Mucosa of stomach (tissue), 1 donor: ENCODE data around the gene FAM89B.

Experiments used
- H3K27me3 ChIP-seq: one replicate; pipeline ENCODE4 v1.7.0; 2013; ENCODE audit warnings: mild to moderate bottlenecking, low read length; ENCODE audit not compliant: control insufficient read depth, insufficient read depth
- H3K36me3 ChIP-seq: one replicate; pipeline ENCODE4 v1.7.0; 2013; ENCODE audit warnings: low read length; ENCODE audit not compliant: control insufficient read depth, insufficient read depth
- H3K4me1 ChIP-seq: one replicate; pipeline ENCODE4 v1.7.0; 2013; ENCODE audit warnings: mild to moderate bottlenecking, low read length; ENCODE audit not compliant: control insufficient read depth, insufficient read depth
- H3K4me3 ChIP-seq: one replicate; pipeline ENCODE4 v1.7.0; 2013; ENCODE audit warnings: low read length
- H3K9ac ChIP-seq: one replicate; pipeline ENCODE4 v1.7.0; 2013; ENCODE audit warnings: mild to moderate bottlenecking, low read length, moderate library complexity
- H3K9me3 ChIP-seq: one replicate; pipeline ENCODE4 v1.7.0; 2013; ENCODE audit warnings: mild to moderate bottlenecking, low read length, moderate library complexity; ENCODE audit not compliant: control insufficient read depth
- donor health status: Pancreatic carcinoma.

FAM89B gene

DNA sequence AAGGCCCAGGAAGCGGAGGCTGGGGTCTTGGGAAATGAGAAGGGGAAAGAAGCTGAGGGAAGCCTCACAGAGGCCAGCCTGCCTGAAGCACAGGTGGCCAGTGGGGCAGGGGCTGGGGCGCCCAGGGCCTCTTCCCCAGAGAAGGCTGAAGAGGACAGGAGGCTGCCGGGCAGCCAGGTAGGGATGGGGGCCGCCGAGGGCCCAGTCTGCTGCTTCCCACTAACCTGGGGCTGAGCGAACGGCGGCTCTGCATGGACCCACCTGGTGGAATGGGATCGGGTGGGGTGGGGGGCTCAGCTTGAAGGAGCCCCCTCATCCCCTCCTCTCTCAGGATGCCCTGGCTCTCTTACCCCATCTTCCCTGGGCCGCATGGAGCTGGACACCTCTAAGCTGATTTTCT lies 11.3 kb downstream of the FAM89B start:
- Histone ChIP-seq H3K27me3 (no peaks in the 10 kb centered on the region), H3K9ac (no peak overlapping the region), H3K4me1 (peaks cover 30% of the 10 kb centered on the region), H3K9me3 (no peaks in the 10 kb centered on the region), H3K36me3 (peaks cover 18% of the 10 kb centered on the region), H3K4me3 (no peak overlapping the region)

DNA sequence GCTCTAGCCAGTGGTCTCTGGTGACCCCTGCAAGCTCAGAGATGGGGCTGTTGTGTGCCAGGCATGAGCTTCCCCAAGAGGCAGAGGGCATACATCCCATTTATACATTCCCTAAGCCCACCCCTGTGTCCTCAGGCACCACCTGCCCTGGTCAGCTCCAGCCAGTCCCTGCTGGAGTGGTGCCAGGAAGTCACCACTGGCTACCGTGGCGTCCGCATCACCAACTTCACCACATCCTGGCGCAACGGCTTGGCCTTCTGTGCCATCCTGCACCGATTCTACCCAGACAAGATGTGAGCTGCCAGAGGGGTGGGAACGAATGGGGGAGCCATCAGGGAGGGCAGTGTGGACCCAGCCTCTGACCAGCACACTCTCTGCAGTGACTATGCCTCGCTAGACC lies 11.8 kb downstream of the FAM89B start:
- Histone ChIP-seq H3K9me3 (no peaks in the 10 kb centered on the region), H3K9ac (no peak overlapping the region), H3K4me1 (peaks cover 28% of the 10 kb centered on the region), H3K36me3 (peaks cover 18% of the 10 kb centered on the region), H3K4me3 (no peak overlapping the region), H3K27me3 (no peaks in the 10 kb centered on the region)

DNA sequence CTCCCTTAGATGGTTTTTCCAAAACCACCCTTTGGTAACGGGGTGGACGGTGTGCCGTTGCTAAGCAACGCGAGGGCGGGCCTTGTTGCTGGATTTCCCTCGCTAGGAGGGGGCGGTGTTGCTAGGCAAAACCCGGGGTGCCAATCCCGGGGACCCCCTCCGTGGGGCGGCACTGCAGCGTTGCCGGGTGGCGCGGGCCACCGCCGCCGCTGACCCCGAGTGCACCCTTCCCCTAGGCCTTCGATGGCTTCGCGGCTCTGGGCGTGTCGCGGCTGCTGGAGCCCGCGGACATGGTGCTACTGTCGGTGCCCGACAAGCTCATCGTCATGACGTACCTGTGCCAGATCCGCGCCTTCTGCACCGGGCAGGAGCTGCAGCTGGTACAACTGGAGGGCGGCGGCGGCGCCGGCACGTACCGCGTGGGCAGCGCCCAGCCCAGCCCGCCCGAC lies 12.4 kb downstream of the FAM89B start:
- Histone ChIP-seq H3K27me3 (no peaks in the 10 kb centered on the region), H3K36me3 (peaks cover 18% of the 10 kb centered on the region), H3K9ac (no peak overlapping the region), H3K9me3 (no peaks in the 10 kb centered on the region), H3K4me3 (no peak overlapping the region), H3K4me1 (peaks cover 27% of the 10 kb centered on the region)

DNA sequence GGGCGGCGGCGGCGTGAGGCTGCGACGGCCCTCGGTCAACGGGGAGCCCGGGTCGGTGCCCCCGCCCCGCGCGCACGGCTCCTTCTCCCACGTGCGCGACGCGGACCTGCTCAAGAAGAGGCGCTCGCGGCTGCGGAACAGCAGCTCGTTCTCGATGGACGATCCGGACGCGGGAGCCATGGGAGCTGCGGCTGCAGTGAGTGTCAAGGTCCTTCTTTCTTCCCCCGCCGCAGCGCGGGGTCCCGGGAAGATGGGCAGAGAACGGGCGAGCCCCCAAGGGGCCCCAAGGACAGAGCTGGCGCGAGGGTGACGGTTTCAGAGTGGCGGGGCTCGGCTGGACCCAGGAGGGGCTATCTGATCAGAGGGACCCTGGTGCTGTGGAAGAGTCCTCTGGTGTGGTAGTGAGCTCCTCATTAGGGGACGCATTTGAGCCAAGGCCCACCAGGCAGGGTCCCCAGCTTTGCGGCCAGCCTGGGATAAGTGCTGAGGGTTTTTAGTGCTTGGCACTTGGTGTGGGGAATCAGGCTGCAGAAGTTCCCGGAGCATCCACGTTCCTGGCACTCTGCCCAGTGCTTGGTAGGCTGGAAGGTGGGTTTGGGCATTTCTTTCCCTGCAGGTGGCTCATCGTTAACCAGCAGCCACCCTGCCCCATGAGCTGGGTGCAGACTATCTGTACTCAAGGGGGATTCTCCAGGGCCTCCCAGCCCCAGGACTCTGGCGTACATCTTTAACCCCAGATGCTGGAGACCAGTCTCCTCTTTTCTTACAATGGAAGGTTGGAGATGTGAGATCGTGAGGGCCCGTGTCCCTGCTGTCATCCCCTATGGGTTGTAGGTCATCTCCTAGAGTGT lies 13.3 kb downstream of the FAM89B start:
- H3K9me3 ChIP-seq, result no peaks in the 10 kb centered on the region
- peaks cover 23% of the 10 kb centered on the region for H3K4me1 ChIP-seq
- H3K4me3 ChIP-seq, result no peak overlapping the region
- no peaks in the 10 kb centered on the region for H3K27me3 ChIP-seq
- H3K36me3 ChIP-seq, result peaks cover 19% of the 10 kb centered on the region
- H3K9ac ChIP-seq, result no peak overlapping the region

DNA sequence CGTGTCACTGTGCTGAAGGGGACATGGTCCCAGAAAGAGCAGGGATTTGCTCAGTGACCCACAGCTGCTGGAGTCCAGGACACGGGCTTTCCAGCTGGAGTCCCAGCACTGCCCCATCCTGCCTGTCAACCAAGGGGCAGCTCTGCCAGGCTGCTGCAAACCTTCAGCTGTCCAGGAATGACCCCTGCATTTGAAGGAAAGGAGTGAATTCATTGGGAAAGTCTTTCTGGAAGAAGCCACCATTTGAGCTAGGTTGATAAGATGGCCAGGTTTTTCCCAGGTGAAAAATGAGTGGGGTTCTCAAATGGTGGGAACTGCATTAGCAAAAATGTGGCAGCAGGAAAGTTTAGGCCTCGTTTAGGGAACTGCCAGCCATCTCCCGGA lies 13.9 kb downstream of the FAM89B start:
- H3K9ac ChIP-seq, result no peak overlapping the region
- H3K9me3 ChIP-seq, result no peaks in the 10 kb centered on the region
- H3K36me3 ChIP-seq, result peaks cover 13% of the 10 kb centered on the region
- no peaks in the 10 kb centered on the region for H3K27me3 ChIP-seq
- H3K4me3 ChIP-seq, result no peak overlapping the region
- peaks cover 21% of the 10 kb centered on the region for H3K4me1 ChIP-seq

DNA sequence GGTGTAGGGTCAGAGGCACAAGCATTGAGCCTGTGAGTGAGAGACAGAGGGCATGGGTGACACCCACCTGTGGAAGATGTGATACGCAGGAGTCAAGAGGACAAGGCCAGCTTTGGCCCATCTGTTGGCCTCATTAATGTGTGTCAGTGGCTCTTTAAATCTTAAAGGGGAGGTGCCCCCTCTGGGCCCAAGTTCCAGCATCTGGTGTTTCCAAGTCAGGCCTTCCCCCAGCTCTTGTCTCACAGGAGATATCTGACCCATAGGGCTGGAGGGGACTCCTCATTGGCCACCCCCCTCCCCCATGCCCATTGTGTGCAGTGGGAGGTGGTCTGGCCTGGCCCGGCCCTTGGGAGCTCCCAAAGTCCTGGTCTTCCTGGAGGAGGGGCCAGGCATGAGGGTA lies 14.3 kb downstream of the FAM89B start:
- H3K4me3 ChIP-seq, result no peak overlapping the region
- H3K9ac ChIP-seq, result no peak overlapping the region

DNA sequence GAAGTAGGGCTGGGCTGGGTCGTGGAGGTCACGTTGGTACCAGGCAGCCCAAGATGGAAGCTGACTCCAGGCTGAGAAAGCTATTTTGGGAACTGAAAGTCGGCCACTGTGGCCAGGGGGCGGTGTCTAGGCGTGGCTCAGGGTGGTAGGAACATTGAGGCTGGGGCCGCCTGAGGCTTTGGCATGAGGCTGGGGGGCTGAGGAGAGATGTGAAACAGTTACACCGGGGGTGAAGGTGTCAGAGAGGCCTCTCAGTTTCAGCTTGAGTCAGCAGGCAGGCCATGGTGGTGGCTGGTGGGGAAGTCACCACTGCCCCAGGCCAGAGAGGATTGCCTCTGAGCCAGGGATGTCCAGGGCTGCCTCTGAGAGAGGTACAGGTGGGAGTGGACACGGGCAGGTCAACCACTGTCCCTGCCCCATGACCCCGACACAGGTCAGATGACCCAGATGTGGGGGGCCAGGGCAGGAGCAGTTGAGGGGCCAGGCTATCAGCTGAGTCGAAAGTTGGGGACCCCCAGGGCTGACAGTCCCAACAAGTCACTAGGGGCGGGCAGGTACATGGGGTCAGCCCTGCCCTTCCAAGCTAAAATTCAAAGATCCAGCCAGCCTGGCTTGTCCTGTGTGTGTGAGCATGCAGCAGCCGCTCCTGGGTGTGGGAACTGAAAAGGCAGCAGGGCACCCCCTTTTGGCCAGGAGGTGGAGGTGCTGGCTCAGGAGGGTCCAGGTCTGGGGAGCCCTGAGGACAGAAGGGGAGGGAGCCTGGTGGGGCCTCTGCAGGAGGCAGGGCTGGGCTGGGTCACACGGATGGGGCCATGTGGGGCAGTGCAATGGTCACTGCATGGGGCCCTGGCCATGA lies 16.1 kb downstream of the FAM89B start:
- H3K4me1 ChIP-seq, result peaks cover 38% of the 10 kb centered on the region
- H3K36me3 ChIP-seq, result peaks cover 11% of the 10 kb centered on the region

More for the DNA sequence above, 14.3 kb downstream of the FAM89B start:
- no peaks in the 10 kb centered on the region for H3K9me3 ChIP-seq
- H3K27me3 ChIP-seq, result no peaks in the 10 kb centered on the region
- H3K36me3 ChIP-seq, result peaks cover 11% of the 10 kb centered on the region
- H3K4me1 ChIP-seq, result peaks cover 25% of the 10 kb centered on the region

DNA sequence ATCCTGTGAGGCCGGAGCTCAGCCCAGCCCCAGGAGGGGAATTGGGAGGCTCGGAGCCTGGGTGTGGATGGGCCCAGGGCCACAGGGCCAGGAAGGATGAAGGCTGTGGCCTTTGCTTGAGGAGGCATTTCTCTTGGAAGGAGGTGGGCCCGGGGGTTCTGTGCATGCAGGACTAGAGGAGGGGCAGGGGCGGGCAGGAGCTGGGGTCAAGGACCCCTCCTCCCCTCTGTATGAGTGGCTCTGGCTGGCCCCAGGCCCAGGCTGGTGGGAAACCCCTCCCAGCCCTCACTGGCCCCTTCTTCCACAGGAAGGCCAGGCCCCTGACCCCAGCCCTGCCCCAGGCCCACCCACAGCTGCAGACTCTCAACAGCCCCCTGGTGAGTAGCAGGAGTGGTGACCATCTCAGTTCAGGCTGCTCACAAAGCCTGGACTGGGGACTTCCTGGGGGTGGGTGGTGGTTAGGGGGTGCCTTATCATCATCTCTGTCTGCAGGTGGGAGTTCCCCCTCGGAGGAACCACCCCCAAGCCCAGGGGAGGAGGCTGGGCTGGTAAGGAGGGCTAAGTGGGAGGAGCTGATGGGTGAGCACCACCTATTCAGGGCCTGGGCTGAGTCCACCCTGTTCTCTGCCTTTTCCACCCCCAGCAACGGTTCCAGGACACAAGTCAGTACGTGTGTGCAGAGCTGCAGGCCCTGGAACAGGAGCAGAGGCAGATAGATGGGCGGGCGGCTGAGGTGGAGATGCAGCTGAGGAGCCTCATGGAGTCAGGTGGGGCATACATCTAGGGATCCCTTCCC lies 17.3 kb downstream of the FAM89B start:
- no peaks in the 10 kb centered on the region for H3K9me3 ChIP-seq
- H3K27me3 ChIP-seq, result no peaks in the 10 kb centered on the region
- H3K9ac ChIP-seq, result no peak overlapping the region
- H3K4me3 ChIP-seq, result no peak overlapping the region
- H3K4me1 ChIP-seq, result peaks cover 34% of the 10 kb centered on the region
- peaks cover 6% of the 10 kb centered on the region for H3K36me3 ChIP-seq

More for the DNA sequence above, 16.1 kb downstream of the FAM89B start:
- Histone ChIP-seq H3K9ac (no peak overlapping the region), H3K27me3 (no peaks in the 10 kb centered on the region), H3K4me3 (no peak overlapping the region), H3K9me3 (no peaks in the 10 kb centered on the region)

DNA sequence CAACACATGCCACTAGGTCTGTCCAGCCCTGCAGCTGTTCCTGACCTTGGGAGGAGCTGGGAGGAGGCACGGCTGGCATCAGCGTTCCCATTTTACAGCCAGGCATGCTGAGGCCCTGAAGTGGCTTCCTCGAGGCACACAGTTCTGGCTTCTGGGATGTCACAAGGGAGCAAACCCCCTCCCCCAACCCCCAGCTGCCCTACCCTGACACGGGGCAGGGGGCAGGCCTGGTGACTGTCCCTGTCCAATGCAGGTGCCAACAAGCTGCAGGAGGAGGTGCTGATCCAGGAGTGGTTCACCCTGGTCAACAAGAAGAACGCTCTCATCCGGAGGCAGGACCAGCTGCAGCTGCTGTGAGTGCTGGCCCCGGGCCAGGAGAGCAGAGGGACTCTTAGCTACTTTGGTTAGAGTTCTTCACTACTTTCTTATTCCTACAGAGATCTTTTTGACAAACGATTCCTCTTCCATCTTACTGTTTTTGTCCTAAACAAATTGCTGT lies 18.0 kb downstream of the FAM89B start:
- H3K27me3 ChIP-seq, result no peaks in the 10 kb centered on the region
- no peak overlapping the region for H3K9ac ChIP-seq
- H3K36me3 ChIP-seq, result peaks cover 6% of the 10 kb centered on the region
- H3K4me3 ChIP-seq, result no peak overlapping the region
- no peaks in the 10 kb centered on the region for H3K9me3 ChIP-seq
- peaks cover 39% of the 10 kb centered on the region for H3K4me1 ChIP-seq

DNA sequence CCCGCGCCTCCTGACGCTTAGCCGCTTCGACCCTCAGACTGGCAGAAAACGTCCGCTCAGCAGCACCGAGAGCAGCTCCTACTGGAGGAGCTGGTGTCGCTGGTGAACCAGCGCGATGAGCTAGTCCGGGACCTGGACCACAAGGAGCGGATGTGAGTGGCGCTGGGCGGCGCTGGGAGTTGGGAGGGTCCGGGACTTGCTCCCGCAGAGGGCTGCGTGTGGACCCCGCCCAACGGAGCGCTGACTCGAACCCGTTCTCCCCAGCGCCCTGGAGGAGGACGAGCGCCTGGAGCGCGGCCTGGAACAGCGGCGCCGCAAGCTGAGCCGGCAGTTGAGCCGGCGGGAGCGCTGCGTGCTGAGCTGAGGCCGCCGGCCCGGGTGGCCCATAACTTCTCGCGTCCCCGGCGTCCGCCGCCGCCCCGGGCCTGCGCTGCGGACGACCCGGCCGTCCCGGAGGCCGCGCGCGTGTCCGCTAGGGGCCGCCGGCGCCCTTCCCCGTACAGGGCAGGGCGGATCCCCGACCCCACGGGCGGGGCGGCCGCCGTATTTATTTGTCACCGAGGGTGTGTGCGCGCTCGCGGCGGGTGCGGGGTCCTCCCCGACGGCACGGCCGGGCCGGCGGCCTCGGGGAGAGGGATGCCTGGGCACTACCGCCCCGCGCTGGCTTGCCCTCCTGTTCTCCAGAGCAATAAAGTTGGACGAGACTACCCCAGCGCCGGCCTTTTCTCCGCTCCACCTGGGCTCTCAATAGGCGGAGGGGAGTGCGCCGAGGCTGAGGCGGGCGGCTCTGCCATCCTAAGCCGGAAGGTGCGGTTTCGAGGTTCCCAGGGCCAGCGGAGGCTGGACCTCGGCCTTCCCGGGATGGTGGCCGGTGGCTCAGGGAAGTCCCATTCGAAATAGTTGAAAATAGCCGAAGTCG lies 19.9 kb downstream of the FAM89B start:
- H3K9ac ChIP-seq, result no peak overlapping the region
- peaks cover 6% of the 10 kb centered on the region for H3K36me3 ChIP-seq

More for the DNA sequence above, 19.9 kb downstream of the FAM89B start:
- peaks cover 48% of the 10 kb centered on the region for H3K4me1 ChIP-seq
- H3K27me3 ChIP-seq, result no peaks in the 10 kb centered on the region
- H3K4me3 ChIP-seq, result no peak overlapping the region
- no peaks in the 10 kb centered on the region for H3K9me3 ChIP-seq
